Left ventricle myocardium superior (tissue), 1 donor: Measurements from ENCODE around the gene TTLL5. TPM values are rescaled to one million over a fixed set of nuclear protein-coding genes. Genes with fewer than 3 reads are reported as not detected.
"Not testable (repeated sequence)": the region's sequence is repeated elsewhere in the genome, so short reads cannot be mapped to it uniquely, and the experiment has no call there.

Source experiments
- ATAC-seq: fragments of 200-7000 bp; cut with Tn5 transposase; one replicate; pipeline ENCODE4 v1.9.1; 2020; ENCODE audit warnings: mild to moderate bottlenecking, moderate library complexity
- DNase-seq: peaks from one replicate; pipeline ENCODE4 v3.0.0-alpha.2; 2020
- intact Hi-C: fragments of 100-400 bp; cut with micrococcal nuclease; formaldehyde crosslinking; loops from one replicate; pipeline ENCODE4 v1.11.0; 2022
- total RNA-seq: library from RNA; stranded (reverse); fragmentation: NEBNext Ultra II Directional; extraction: Animal tissue kit (Norgen Biotek cat#: 25700); gene quantifications from one replicate; pipeline ENCODE4 v1.2.1, GENCODE V29; 2021
- donor health status: DM: no; HTN: yes; CAD: no; lungs with severe emphysema.

Gene TTLL5
- total RNA-seq, 1 donor from 2014 or later: 15.8 TPM

DNA sequence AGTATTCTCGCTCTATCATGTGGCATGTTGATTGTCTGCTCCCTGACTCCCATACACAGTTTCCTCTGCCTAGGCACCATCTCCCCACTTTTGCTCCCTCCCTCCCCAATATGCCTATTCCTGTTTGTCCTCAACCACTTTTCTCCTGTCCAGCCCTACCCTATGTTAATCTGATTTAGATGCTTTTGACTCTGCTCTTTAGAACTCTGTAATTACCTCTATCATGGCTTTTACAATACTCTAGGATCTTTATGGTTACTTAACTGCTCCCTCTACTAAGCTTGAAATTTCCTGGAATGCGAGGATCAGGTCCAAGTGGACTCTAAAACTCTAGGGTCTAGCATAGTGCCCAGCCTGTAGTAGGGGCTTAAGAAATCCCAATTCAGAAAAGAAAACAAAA is 252.1 kb downstream of the TTLL5 start:
- ATAC-seq: no peak
- intact Hi-C loops: no loop called here
- no peak for DNase-seq

GRCh38 chr14:75915045-75915444 is 254.0 kb downstream of the TTLL5 start:
- intact Hi-C loops: no loop called here
- ATAC-seq (no peak), DNase-seq (no peak)

DNA sequence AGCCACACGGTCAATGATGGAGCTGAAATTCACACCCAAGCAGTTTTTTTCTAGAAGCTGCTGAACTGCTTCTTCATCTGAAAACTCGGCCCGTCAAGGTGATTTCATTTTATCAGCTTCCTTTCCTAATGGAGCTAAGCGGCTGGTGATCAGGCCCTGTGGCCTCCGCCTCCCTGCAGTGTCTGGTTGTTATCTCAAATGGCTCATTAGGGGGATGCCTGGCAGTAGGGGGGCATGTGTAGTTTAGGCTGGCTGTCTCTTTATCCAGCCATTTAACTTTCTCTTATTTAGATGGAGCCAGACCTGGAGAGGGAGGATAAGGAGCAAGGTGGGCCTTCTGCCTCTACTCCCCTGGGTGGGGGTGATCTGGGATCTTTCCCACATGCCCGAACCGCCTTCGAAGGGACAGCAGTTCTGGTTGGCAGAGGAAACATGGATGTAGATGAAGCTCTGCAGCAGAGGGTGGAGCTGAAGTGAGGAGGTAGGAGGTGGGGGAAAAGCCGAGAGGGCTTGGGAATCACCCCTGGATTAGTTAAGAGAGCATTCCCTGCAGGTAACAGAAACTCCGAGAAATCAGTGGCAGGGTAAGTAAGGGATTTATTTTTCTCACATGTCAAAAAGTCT is 256.4 kb downstream of the TTLL5 start:
- no peak for ATAC-seq
- DNase-seq: no peak
- intact Hi-C loops: no loop called here

GRCh38 chr14:75917946-75918335 is 256.9 kb downstream of the TTLL5 start:
- DNase-seq (no peak), ATAC-seq (no peak)
- intact Hi-C loops: no loop called here

DNA sequence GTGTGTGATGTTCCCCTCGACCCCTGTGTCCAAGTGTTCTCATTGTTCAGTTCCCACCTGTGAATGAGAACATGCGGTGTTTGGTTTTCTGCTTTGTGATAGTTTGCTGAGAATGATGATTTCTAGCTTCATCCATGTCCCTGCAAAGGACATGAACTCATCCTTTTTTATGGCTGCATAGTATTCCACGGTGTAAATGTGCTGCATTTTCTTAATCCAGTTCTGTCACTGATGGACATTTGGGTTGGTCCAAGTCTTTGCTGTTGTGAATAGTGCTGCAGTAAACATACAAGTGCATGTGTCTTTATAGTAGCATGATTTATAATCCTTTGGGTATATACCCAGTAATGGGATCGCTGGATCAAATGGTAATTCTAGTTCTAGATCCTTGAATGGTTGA is 259.4 kb downstream of the TTLL5 start:
- intact Hi-C loops: not testable (repeated sequence)

GRCh38 chr14:75925141-75925840 is 264.2 kb downstream of the TTLL5 start:
- DNase-seq, intact Hi-C loops, ATAC-seq: not testable (repeated sequence)

More for the DNA sequence above, 259.4 kb downstream of the TTLL5 start:
- not testable (repeated sequence) for ATAC-seq, DNase-seq

DNA sequence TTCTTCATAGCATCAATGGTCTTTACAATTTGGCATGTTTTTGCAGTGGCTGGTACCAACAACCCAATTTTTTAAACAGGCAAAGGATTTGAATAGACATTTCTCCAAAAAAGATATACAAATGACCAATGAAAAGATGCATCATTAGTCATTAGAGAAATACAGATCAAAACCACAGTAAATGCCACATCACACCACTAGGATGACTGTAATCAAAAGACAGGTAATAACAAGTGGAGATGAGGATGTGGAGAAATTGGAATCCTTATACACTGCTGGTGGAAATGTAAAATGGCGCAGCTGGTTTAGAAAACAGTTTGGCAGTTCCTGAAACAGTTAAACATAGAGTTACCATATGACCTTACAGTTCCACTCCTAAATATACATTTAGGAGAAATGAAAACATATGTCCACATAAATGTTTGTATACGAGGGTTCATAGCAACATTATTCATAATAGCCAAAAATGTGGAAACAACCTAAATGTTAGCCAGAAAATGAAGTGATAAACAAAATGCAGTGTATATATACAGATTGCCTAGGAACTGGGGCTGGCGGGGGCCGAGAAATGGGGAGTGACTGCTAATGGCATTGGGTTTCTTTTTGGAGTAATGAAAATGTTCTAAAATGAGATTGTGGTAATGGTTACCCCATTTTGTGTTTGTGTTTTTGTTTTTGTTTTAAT is 265.5 kb downstream of the TTLL5 start:
- DNase-seq: no peak
- ATAC-seq: no peak
- intact Hi-C loops: no loop called here

DNA sequence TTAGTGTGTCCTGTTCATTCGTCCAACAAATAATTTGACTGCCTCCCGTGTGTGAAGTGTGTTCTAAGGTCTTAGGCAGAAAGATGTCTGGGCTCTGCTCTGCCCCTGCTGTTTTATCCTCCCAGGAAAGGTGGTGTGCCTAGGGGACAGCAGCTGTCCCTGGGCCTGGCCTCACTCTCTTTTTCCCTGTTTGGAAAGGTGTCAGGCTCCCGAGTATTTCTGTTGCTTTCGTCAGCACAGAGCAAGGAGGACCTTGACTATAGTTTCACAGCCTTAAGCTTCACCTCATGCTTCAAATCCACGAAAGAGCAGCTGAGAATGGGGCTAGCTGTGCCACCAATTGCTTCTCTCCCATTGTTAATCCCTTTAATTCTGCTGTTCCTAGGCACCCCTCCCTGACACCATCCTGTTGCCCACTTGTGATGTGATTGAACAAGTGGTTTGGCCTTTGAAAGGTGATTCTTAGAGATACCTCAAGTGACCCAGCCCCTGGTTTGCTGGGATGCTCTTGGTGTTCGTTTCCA is 266.6 kb downstream of the TTLL5 start:
- DNase-seq: no peak
- intact Hi-C loops: no loop called here
- no peak for ATAC-seq

- ATAC-seq: no peak
- intact Hi-C loops: no loop called here
- no peak for DNase-seq
Observed at GRCh38 chr14:75928690-75929181, 267.7 kb downstream of the TTLL5 start.

DNA sequence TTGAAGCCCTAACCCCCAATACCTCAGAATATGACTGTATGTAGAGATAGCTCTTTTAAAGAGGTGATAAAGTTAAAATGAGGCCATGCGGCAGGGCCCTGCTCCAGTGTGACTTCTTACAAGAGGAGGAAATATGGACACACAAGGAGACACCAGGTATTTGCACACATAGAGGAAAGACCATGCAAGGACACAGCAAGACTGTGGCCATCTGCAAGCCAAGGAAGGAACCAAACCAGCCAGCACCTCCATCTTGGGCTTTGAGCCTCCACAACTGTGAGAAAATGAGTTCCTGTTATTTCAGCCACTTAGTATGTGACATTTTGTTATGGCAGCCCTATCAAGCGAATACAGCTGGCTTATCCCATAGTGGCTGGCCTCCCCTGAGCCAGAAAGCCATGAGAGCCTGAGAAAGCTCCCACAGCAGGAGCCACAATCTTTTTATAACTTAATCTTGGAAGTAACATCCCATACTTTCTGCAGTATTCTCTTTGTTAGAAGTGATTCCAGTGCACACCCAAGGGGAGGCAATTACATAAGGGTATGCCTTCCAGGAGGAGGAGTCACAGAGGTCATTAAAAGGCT is 272.8 kb downstream of the TTLL5 start:
- intact Hi-C loops: no loop called here
- no peak for ATAC-seq
- no peak for DNase-seq

DNA sequence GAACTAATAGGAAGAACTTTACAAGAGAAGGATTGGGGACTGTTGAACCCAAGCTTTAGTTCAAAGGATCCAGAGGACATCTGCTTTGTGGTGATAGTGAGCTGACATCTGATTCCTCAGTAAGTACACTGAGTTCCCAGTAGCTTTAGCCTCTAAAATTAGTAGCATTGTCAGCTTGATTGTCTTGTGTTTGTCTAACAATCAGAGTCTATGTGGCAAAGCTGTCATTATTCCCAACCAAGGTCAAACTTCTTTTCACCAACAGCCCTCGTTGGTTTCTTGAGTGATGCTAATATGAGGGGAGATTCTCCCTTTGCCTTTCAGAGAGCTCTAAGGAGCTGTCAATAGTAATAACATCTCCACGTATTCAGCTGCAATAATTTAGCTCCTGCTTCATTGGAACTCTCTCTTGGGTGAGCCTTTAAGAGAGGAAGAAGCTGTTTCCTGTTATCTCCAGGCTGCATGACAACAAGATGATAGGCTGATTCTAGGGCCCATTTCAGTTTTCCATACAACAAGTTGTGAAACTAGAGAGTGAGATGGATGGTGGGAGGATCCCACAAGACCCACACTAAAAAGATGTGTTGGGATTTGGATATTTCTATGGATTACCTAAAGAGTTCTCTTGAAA is 274.1 kb downstream of the TTLL5 start:
- intact Hi-C loops: no loop called here
- ATAC-seq: peak; percentile 62
- no peak for DNase-seq

GRCh38 chr14:75939200-75939599 is 278.2 kb downstream of the TTLL5 start:
- intact Hi-C loops: no loop called here
- no peak for DNase-seq
- no peak for ATAC-seq

GRCh38 chr14:75941030-75941429 is 280.0 kb downstream of the TTLL5 start:
- DNase-seq (peak; percentile 38), ATAC-seq (peak; percentile 94)
- intact Hi-C loops: no loop called here

DNA sequence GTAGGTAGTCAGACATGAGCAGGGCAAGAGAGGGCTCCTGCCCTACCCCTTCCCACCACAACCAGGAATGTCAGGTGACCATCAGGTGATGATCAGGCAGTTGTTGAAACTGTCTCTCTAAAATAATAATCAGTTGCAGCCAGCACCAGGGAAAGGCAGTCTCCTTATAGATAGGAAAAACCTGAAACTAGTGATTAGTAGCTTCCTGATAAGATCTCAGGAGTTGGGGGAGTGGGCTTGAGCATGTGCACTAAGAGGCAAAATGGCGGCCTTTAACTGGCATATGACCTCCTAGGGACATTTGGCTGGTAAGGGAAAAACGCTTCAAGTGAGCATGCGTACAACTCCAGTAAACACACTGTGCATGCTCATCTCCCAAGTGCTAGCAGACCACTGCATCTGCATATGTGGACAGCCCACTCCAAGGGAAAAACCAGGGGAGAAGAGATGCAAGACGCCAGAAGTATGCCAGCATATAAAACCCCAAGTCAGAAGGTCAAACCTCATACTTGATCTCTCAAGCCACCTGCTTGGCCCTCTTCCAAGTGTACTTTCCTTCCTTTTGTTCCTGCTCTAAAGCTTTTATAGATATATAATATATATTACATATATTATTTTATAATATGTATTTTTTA is 283.7 kb downstream of the TTLL5 start:
- DNase-seq (no peak), ATAC-seq (no peak)
- intact Hi-C loops: no loop called here

DNA sequence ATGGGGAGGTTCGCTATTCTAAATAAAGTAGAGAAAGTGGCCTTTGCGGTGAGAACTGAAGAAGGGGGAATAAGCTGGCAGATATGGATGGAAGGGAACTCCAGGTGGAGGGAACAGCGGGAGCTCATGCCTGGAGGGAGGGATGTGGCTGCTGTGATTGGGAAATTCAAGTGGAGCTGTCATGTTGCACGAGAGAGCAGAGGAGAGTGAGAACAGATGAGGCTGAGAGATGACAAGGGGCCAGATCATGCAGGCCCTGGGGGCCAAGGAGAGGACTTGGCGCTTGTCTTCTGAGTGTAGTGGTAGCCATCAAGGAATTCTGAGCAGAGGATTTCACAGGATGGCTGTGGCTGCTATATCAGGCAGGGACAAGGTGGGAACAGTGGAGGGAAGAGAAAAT is 285.7 kb downstream of the TTLL5 start:
- DNase-seq (no peak), ATAC-seq (peak; percentile 81)
- intact Hi-C loops: no loop called here

DNA sequence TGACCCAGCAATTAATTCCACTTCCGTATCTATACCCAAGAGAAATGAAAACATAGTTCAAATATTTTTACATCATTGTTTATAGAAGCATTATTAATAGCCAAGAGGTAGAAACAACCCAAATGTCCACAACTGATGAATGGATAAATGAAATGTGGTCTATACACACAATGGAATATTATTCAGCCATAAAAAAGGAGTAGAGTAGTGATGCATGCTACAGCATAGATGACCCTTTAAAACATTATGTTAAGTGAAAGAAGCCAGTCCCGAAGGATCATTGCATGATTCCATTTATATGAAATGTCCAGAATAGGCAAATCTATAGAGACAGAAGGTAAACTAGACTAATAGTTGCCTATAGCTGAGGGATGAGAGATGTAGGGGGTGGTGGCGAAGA is 291.4 kb downstream of the TTLL5 start:
- DNase-seq (no peak), ATAC-seq (no peak)
- intact Hi-C loops: no loop called here

DNA sequence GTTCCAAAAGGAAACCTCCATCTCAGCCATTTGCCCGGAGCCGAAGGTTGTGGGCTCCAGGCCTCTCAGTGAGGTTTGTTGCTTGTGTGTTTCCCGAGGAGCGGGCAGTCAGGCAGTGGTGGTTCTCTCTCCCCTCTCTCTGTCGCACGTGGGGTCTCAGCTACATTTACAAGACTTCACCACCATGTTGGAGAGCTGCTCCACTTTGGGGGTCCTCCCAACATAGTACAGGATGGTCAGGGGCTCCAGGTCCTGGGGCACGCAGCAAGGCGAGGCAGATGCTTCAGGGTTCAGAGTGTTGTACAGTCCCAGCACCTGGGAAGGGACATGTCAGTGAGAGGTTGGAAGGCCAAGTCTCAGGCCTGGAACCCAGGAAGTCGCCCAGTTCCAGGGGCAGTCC is 298.0 kb downstream of the TTLL5 start:
- intact Hi-C loops: no loop called here
- no peak for DNase-seq
- no peak for ATAC-seq

DNA sequence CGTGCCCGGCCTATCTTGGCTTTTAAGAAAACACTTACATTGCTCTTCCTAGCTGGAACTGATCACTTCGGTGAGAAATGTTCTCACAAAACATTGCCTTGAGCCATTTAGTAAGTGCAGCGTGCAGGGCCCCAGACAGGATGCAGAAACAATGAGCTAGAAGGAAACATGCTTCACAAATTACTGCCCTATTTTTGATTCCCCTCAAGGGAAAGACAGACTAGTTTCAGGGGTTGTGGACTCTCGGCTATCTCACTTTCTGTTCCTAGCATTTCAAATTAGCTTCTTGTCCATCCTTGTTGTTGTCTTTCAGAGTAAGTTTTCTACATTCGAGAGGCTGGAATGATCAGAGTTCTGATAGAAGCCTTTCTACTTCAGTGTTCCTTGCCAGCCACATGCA is 299.2 kb downstream of the TTLL5 start:
- no peak for ATAC-seq
- intact Hi-C loops: no loop called here
- DNase-seq: no peak

- intact Hi-C loops: no loop called here
- no peak for DNase-seq
- no peak for ATAC-seq
Observed at GRCh38 chr14:75961662-75962061, 300.6 kb downstream of the TTLL5 start.
